OCI-LY1 (cell line): Measurements from ENCODE around the gene ITIH1.

Source experiments
- EZH2 ChIP-seq: fragments of 200-600 bp; sonication (generic), shearing (Covaris generic); IDR thresholded peaks from 2 replicates; pipeline ENCODE4 v1.8.0; 2017; ENCODE audit warnings: borderline replicate concordance, mixed run types, mild to moderate bottlenecking, antibody characterized with exemption, low read length, moderate library complexity, mixed read lengths
- TF ChIP-seq, protein P1 (sequence below): fragments of 200-600 bp; sonication (generic), shearing (Covaris generic); IDR thresholded peaks from 2 replicates; pipeline ENCODE4 v1.5.1; 2017; ENCODE audit warnings: mild to moderate bottlenecking, antibody characterized with exemption, low read length, moderate library complexity, mixed read lengths

DNA sequence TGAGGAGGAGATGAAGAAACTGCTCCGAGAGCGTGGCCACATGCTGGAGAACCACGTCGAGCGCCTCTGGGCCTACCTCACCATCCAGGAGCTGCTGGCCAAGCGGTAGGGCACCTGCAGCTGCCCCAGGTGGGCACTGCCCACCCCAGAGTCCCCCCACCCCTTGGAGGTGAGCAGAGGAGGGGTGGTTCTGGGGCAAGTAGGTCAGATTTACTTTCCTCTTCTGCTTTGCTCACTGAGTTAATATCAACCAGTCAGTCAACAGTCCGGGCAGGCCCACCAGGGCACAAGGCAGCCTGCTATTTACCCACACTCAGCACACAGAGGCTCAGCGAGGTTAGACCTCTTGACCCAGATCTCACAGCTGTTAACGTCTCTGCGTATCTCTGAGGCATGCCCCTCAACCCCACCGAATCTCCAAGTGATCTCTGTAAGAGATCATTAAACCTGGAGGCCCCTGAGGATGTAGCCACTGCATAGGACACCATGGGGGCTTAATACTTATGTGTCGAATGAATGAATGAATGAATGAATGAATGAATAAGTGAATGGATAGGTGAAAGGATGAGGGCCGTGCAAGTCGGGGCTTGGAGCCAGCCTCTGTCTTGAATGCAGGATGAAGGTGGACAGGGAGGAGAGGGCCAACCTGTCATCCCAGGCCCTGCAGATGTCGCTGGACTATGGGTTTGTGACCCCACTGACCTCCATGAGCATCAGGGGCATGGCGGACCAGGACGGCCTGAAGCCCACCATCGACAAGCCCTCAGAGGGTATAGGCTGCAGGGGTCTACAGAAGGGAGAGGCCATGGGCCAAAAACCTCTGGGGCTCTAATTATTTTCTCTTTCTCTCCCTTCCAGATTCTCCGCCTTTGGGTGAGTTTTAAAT lies 9.2 kb downstream of the ITIH1 start:
- TF ChIP-seq, protein P1, sequence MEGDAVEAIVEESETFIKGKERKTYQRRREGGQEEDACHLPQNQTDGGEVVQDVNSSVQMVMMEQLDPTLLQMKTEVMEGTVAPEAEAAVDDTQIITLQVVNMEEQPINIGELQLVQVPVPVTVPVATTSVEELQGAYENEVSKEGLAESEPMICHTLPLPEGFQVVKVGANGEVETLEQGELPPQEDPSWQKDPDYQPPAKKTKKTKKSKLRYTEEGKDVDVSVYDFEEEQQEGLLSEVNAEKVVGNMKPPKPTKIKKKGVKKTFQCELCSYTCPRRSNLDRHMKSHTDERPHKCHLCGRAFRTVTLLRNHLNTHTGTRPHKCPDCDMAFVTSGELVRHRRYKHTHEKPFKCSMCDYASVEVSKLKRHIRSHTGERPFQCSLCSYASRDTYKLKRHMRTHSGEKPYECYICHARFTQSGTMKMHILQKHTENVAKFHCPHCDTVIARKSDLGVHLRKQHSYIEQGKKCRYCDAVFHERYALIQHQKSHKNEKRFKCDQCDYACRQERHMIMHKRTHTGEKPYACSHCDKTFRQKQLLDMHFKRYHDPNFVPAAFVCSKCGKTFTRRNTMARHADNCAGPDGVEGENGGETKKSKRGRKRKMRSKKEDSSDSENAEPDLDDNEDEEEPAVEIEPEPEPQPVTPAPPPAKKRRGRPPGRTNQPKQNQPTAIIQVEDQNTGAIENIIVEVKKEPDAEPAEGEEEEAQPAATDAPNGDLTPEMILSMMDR: no peak
- TF ChIP-seq EZH2: no peak
